HG02943 (cell line): ENCODE data around the gene NOS1AP.
"Not testable (repeated sequence)": the region's sequence is repeated elsewhere in the genome, so short reads cannot be mapped to it uniquely, and the experiment has no call there.

Experiments
- ATAC-seq: cut with Tn5 transposase; IDR thresholded peaks from one replicate; pipeline ENCODE4 v1.9.1; 2021; ENCODE audit warnings: mild to moderate bottlenecking, low read depth, moderate library complexity; ENCODE audit not compliant: unreplicated experiment

The NOS1AP gene

DNA sequence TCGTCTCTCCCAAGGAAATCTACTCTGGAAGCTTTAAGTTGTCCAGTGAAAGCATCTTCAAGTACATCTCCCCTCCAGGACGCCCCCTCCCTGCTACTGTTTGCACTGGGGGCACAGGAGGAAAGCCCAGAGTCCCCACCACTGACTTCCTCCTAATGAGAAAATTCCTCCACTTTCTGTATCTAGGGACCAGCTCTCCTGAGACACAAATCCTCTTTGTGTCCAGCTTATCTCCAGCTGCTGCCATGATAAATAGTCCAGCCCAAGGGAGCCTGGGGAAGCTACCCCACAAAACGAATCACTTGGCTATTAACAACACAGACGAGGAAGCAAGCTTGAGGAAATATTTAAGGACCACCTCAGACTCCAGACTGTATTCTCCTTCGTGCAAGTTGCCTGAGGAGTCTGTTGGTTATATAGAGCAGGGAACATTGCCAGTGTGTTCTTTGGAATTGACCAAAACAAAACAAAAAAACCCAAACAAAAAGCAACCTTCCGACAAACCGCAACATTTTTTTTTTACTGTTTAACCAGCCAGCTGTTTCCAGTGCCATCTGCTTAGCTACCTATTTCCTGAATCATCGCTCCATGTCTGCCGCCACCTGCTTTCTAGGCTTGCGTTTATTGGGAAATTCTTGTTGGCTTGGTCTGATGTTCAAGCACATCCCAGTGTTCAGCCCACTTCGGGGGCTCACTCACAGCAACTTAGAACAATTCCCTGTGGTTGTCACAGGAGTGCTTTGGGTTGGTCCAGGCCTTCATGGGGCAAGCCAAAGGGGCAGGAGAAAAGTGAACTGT, 319.7 kb downstream of the NOS1AP start:
- ATAC-seq, result no peak

DNA sequence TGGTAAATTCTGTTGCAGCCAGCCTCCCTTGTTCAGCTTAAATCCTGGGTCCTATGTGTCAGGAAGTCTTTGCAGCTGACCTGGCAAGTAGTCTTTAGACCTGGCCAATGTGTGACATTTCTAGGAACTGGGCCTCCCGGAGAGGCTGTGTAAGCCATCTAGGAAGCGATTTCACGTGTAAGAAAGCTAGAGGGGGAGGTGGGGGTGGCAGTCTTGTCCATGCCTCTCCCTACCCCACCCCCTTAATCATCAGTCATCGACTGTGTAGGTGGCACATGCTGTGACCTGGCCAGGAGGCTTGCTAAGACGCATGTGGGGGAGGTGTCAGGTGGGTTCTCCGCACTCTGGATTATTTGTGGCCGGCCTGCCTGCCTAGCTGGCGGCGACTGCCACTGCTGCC, 320.5 kb downstream of the NOS1AP start:
- ATAC-seq, result no peak

DNA sequence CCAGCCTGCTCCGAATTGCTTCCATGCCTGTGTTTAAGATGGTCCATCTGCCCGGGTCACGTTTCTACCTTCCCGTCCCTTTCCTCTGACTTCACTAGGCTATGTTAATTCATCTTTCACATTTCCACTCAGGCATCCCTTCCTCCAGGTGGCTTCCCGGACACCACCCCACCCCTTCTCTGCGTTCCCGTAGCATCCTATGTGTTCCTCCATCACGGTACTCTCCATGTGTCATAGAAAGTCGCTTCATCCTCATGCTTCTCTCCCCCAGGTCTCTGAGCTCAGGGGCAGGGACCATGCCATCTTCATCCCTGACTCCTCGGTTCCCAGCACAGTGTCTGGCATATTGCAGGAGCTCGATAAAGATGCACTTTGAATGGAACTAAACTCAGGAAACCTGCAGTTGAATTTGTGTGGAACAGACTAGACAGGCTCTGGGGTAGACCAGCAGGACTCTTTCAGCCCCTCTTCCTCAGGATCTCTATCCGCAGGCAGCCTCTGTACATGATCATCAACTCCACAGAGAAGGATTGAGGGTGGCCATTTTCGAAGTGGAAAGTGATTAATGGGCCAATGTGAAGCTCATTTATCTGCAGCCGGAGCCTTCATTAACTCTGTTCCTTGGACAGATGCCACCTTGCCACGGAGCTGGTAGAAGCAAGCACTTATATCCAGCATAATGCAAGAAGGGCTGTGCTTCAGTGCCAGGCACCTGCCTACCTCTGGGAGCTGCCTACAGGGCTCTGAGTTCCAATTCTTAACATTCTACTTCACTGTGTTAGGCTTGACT, 321.1 kb downstream of the NOS1AP start:
- ATAC-seq, result no peak

DNA sequence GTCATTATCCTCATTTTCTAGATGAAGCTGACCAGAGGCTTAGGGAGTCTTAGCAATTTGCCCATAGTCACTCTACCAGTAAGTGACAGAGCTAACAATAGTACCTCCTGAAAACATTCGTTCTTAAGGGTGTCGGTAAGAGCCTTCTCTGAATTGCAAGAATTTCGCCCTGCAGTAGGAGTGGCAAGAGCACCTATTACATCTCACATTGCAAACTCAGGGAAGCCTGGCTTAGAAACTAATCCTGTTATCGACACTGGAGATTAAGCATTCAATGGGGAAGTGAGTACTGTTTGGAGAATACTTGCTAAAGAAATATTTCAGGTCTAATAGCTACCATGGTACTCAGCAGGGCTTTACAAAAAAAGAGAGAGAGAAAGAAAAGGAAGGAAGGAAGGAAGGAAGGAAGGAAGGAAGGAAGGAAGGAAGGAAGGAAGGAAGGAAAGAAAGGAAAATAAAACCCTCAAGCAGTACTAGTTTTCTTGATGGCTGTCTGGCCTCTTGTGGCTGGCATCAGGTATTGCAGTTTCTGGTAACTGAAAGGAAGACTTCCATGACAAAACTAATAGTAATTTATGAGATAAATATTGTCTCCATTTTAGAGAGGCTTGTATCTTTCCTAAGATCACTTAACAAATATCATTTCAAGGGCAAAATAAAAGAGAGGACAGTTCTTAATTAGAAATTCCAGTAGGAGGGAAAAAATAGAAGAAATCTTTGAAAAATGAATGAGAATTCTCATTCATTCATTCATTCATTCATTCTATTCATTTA, 322.5 kb downstream of the NOS1AP start:
- ATAC-seq, result no peak

DNA sequence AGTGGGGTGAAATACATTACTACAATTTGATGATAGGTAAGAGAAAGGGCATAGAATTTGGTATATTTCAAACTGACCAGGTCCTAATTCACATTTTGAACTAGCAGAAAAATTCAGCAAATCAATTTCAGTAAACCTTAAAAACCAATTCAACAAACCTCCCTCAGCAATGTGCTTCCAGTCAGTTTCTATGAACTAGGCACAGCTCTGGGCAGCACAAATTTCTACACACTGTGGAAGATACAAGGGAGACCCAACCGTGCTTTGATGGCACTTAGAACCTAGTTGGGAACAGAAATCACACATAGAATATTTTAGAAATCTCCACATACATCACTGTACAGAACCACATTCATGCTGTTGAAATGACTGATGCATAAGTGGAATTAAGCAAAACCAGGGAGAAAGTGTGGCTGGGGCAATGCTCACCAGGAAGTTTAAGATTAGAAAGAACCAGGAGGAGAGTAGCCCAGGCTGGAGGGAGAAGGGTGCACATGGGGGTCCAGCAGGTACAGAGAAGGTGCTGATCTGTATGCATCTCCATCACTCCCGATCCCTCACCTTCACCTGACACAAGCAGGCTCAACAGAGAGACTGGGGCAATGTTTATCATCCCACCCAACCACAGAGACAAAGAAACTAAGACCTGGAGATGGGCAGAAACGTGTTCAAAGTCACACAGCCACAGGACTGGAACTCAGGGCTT, 326.9 kb downstream of the NOS1AP start:
- ATAC-seq, result no peak

DNA sequence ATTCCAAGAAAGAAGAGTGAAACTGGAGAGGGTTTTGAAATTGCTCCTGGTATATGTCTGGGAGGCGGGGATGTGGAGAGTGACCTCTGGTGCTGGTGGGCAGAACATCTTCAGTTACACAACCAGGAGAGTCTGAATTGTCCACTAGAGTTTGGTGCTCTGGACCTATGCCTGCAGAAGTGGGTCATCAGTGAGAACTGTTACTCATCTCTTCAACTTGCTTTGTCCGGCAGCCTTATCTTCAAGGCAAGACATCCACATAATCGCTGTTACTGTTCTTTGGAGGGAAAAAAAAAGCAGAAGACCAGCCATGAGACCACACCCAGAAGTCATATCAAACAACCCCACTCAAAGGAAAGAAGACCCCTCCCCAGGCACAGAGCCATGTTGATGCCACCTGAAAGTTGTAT, 327.6 kb downstream of the NOS1AP start:
- no peak for ATAC-seq

DNA sequence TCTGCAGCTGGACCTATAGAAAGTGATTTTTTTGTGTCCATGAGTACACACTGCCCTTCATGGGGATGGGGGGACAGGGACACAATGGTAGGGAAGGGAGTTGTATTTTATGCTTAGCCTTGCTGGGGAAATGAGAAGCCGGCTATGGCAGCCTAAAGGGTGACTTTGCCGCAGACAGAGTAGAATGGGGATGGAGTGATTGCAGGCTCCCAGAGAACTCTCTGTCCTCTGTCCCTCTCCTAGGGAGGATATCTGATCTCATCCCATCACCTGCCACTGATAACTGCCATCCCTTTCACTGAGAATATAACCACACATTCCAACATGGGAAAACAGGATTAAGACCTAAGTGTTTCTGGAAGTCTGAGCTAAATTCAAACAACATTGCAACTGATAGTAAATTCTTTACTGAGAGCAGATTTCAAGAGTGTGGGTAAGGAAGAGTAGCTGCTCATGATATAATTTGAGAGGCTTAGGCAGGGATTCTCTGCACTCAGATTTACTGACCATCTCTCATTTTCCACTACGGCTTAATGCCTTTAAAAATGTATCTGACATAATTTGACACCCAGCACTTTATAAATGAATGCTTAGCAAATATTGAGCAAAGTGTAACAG, 328.6 kb downstream of the NOS1AP start:
- ATAC-seq, result no peak

DNA sequence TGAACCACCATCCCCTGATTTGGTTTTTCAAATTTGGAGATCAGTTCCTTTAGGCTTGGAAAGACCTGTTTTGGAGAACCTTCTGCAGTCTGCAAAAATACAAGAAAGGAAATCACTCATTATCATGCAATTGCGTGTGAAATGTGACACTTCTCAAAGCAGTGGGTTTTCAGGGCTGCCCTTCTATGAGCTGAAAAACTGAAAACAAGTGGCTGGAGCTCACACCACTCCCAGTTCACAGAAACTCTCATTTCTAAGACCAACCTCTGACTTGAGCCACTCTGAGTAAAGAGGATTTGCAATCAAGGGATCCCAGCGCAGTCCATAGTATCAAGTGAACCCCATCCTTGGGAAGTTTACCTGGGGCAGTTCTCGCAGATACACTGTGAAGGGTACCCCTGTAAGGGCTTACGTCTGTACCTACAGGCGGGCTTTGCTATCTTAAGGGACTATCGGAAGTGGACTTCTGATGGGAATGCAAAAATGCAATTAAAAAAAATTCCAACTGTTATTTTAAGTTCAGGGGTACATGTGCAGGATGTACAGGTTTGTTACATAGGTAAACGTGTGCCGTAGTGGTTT, 329.6 kb downstream of the NOS1AP start:
- no peak for ATAC-seq

DNA sequence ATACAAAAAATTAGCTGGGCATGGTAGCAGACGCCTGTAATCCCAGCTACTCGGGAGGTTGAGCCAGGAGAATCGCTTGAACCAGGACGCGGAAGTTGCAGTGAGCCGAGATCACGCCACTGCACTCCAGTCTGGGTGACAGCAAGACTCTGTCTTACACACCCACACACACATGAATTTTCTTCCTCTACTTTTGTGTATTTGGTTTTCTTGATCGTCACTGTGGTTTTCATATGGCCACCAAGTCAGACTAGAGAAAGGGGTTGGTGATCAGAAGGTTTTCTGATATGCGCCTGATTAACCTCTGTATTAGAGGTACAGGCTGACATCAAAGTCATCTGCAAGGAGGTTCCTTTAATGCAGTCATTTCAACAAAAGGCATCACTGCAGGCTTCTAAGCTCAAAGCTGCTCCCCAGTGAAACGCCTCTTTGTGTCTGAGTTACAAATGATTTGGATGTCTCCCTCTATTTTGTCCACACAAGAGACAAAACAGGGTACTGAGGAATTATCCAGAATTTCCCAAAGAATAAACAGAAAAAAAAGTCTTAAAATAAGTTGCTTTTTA, 331.4 kb downstream of the NOS1AP start:
- ATAC-seq, result no peak

DNA sequence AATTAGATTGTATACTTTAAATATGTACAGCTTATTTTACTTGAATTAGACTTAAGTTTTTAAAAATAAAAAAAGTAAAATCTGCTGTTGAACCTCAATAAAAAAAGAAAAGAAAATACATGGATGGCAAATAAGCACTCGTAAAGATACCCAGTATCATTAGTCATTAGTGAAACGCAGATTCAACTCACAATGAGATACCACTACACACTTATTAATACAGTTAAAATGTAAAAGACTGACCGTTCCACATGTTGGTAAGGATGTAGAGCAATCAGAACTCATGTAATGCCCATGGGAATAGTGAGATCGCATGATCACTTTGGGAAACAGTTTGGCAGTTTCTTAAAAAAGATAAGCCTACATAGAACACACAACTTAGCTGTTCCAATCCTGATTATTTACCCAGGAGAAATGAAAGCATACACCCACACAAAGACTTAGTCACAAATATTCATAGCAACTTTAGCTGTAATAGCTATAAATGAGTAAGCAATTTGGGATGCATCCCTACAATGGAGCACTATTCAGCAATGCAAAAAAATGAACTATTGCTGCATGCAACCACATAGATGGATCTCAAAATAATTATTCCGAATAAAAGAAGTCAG, 335.2 kb downstream of the NOS1AP start:
- no peak for ATAC-seq

DNA sequence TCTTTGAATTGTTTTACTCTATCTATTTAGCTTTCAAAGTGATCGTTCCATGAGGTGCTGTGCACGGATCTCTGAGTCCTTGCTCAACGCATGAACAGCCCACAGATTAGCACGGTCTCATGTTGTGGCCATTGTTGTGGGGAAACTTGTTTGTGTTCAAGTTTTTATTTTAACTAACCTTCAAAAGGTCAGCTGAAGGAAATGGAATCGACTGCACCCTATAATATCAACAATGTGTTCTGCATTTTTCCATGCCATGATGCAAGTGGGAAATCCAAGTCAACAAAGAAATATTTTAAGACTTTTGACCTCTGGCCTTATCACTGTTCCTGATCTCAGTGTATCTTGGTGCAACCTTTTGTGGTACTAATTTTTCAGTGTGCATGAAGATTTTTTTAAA, 336.3 kb downstream of the NOS1AP start:
- no peak for ATAC-seq

DNA sequence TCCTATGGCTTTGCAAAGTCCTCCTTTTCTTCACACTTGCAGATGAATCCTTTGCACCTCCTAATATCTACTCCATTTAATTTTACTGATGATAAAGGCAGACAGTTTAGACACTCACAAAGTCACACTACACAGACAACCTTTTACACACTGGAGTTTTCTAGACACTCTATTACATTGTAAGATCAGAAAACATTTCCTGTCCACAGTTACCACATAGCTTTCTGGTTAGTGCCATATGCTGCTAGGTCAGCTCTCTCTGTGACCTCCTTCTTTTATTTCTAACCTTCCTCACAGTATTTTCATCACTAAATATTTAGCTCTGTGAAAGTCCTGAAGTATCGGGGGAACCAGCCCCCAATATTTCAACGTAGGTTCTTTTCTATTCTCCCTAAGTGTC, 337.3 kb downstream of the NOS1AP start:
- no peak for ATAC-seq

DNA sequence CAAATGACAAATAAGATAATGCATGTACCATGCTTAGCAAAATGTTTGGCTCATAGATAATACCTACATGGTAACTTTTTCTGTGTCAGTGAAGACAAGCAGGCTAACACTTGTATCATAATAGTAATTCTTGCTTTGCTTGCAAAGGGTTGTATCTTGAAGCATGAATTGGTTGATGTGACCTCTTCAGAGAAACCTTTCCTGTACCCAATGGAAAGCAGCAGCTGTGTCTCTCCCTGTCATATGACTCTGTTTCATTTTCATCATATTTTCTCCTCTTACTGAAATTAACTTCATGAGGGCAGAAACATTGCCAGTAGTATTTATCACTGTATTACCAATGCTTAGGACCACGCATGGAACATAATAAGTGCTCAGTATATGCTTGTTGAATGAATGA, 338.0 kb downstream of the NOS1AP start:
- no peak for ATAC-seq

DNA sequence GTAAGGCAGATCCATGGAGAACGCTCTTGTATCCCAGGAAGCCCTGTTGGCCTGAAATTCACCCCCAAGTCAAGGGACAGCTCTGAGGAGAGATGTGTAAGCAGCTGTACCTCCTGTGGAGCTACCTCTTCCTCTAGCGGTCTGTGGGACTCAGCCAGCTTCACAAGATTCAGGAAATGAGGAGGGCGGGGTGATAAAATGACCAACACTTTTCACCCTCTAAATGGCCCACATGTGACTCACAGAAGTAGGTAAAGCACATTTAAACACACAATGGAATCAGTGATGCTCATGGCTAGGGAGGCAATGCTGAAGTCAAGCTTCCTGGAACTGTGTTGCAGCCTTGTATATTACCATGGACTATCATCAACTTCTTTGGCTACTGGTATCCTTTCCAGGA, 342.5 kb downstream of the NOS1AP start, which contains the start of gene SH2D1B:
Gene SH2D1B (minus strand): TSS at position 135 of the 400 bp plus-strand sequence. CDS start 120 bp downstream, at position 15.
- no peak for ATAC-seq

DNA sequence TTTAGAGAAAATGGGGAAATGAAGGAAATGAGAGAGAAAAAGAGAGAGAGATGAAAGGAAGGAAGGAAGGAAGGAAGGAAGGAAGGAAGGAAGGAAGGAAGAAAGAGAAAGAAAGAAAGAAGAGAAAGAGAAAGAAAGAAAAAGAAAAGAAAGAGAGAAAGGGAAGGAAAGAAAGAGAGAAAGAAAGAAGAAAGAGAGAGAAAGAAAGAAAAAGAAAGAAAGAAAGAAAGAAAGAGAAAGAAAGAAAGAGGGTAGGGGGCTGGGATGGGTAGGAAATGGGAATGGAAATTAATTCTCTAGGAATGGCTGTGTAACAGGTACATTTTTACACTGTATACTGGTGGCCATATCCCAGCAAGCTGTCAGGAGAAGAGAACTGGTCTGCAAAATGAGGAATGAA, 346.7 kb downstream of the NOS1AP start:
- no peak for ATAC-seq

DNA sequence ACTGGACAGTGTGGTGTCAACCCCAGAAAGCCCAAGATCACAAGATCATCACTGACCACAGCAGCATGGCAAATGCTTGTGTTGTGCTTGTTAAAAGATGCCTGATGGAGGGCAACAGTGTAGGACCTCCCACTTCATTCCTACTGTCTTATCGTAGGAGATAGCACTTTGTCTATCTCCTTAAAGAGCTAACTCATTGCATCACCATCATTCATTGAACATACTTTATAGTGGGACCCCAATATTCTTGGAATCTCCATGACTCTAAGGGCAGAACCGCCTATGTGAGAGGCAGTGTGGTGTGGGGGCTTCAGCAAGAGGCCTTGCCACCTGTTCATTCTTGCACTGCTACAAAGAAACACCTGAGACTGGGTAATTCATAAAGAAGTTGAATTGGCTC, 347.4 kb downstream of the NOS1AP start:
- ATAC-seq, result no peak

DNA sequence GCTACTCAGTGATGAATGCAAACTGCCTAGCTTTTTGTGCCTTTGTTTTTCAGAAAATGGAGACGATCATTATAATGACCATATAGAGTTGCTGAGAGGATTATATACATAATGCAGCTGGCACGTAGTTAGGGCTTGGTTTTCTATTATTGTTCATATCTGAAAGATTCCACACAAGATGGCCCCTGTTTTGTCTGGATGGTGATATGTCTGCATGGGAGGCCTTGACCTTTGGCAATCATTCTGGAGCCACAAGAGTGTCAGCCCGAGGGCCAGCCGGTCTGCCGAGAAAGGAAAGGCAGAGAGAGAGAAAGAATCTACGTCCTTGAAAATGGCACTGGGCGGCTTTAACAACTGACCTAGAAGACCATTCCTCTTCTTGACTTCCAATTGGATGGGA, 348.2 kb downstream of the NOS1AP start:
- no peak for ATAC-seq

DNA sequence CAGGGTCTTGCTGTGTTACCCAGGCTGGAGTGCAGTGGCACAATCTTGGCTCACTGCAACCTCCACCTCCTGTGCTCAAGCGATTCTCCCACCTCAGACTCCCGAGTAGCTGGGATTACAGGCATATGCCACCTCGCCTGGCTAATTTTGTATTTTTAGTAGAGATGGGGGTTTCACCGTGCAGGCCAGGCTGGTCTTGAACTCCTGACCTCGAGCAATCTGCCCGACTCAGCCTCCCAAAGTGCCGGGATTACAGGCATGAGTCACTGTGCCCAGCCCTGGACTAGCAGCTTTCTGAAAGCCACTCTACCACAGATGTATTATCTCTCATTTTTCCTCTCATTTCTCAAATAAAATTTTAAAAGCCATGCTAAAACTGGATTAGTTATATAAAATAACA, 349.1 kb downstream of the NOS1AP start:
- ATAC-seq, result not testable (repeated sequence)

DNA sequence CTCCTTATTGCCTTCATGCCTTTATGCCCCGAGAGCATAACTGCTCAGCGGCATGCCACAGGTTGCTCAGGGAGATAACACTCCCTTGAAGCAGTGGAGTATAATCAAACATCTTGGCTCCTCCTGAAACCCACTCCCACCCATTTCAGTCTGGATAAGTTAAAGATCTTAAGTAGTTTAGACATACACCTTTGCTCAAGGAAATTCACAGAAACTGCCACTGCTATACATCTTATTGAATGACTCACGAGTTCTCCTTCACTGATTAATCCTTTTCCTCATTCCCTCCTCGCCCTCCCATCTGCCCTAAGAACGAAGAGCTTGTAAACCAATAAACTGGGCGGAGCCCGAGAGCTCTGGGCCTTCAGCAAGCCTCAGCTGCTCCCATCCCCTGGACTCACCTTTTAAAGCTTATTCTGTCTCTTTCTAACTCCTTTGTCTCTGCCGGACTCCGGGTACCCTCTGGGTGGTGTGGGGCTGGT, 350.0 kb downstream of the NOS1AP start:
- ATAC-seq, result not testable (repeated sequence)
